GM12872 (cell line): ENCODE data around the gene FAM151A.

Experiments used
- TF ChIP-seq, protein P1 (sequence below): IDR thresholded peaks from 3 replicates; pipeline ENCODE4 v1.5.1; 2011; ENCODE audit warnings: low read depth, mild to moderate bottlenecking, low read length, moderate library complexity; ENCODE audit not compliant: insufficient read depth

FAM151A gene

GRCh38 chr1:54663725-54664124 is 40.4 kb upstream of the FAM151A start:
- TF ChIP-seq, protein P1, sequence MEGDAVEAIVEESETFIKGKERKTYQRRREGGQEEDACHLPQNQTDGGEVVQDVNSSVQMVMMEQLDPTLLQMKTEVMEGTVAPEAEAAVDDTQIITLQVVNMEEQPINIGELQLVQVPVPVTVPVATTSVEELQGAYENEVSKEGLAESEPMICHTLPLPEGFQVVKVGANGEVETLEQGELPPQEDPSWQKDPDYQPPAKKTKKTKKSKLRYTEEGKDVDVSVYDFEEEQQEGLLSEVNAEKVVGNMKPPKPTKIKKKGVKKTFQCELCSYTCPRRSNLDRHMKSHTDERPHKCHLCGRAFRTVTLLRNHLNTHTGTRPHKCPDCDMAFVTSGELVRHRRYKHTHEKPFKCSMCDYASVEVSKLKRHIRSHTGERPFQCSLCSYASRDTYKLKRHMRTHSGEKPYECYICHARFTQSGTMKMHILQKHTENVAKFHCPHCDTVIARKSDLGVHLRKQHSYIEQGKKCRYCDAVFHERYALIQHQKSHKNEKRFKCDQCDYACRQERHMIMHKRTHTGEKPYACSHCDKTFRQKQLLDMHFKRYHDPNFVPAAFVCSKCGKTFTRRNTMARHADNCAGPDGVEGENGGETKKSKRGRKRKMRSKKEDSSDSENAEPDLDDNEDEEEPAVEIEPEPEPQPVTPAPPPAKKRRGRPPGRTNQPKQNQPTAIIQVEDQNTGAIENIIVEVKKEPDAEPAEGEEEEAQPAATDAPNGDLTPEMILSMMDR: no peak

- TF ChIP-seq, protein P1: no peak
Observed at GRCh38 chr1:54658164-54658913, 35.0 kb upstream of the FAM151A start.

DNA sequence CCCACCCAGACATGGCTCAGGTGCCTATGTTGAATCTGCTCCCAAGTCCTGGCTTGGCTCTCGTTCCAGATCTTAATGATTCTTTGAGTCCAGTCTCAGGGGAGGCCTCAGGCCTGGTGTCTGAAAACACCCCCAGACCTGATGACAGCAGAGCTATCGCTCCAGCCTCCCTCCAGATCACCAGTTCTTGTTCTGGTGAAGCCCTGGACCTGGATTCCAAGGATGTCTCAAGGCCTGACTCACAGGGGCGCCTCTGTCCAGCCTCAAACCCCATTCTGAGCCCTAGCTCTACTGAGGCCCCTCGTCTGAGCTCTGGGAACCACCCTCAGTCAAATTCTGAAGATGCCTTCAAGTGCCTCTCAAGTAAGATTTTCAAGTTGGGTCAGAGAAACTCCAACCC is 29.7 kb upstream of the FAM151A start:
- TF ChIP-seq, protein P1: no peak

GRCh38 chr1:54652168-54652567 is 28.8 kb upstream of the FAM151A start:
- TF ChIP-seq, protein P1: no peak

GRCh38 chr1:54651608-54652007 is 28.3 kb upstream of the FAM151A start:
- TF ChIP-seq, protein P1: no peak

- TF ChIP-seq, protein P1: no peak
Observed at GRCh38 chr1:54650417-54650816, 27.1 kb upstream of the FAM151A start.

DNA sequence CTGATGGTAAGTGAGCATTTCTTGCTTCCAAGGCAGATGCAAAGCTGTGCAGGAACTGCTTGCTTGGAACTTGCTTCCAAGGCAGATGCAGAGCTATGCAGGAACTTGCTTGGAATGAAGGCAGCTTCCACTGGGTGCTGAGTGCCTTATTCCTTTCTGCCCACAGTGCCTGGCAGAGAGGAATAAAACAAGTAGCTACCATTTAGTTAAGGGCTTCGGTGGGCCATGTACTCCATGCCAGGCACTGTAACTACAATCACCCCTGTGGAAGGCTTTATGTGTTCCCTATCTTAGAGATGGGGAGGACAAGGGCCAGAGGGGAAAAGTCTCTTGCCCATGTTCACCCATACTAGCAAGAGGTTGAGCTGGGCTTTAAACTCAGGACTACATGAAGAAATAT is 26.6 kb upstream of the FAM151A start:
- TF ChIP-seq, protein P1: no peak
